Trophoblast cell (in vitro differentiated cells and primary cell): ENCODE measurements around the gene SYNM.

ENCODE experiments used
- DNase-seq, 2 donors: peaks; one replicate each; pipeline ENCODE4 v3.0.0-alpha.2; 2016
- H2AFZ ChIP-seq: 2 replicates; pipeline ENCODE4 v1.6.1; 2013; ENCODE audit warnings: low read length, moderate library complexity, mild to moderate bottlenecking; ENCODE audit not compliant: insufficient read depth, poor library complexity
- H2AK5ac ChIP-seq: 2 replicates; pipeline ENCODE4 v1.6.1; 2013; ENCODE audit warnings: mild to moderate bottlenecking, low read length
- H2BK120ac ChIP-seq: 2 replicates; pipeline ENCODE4 v1.6.1; 2013; ENCODE audit warnings: low read length, mild to moderate bottlenecking, moderate library complexity; ENCODE audit not compliant: insufficient read depth, poor library complexity
- H2BK12ac ChIP-seq: 2 replicates; pipeline ENCODE4 v1.6.1; 2013; ENCODE audit warnings: mild to moderate bottlenecking, low read length, moderate library complexity
- H2BK5ac ChIP-seq: 2 replicates; pipeline ENCODE4 v1.6.1; 2013; ENCODE audit warnings: low read length, low read depth, moderate library complexity, mild to moderate bottlenecking; ENCODE audit not compliant: poor library complexity
- H3K14ac ChIP-seq: 2 replicates; pipeline ENCODE4 v1.6.1; 2013; ENCODE audit warnings: mild to moderate bottlenecking, low read length
- H3K18ac ChIP-seq: 2 replicates; pipeline ENCODE4 v1.6.1; 2013; ENCODE audit warnings: mild to moderate bottlenecking, low read length
- H3K23ac ChIP-seq: 2 replicates; pipeline ENCODE4 v1.6.1; 2013; ENCODE audit warnings: low read length
- H3K27ac ChIP-seq: 2 replicates; pipeline ENCODE4 v1.5.1; 2013; ENCODE audit warnings: low read depth, mild to moderate bottlenecking, inconsistent platforms, low read length, moderate library complexity
- H3K27me3 ChIP-seq: 2 replicates; pipeline ENCODE4 v1.6.1; 2013; ENCODE audit warnings: inconsistent platforms, mild to moderate bottlenecking, low read length, moderate library complexity; ENCODE audit not compliant: insufficient read depth
- H3K36me3 ChIP-seq, 2 experiments: 1 replicate in 1 of 2; 2 replicates in 1 of 2; pipeline ENCODE4 v1.6.1; 2013; ENCODE audit warnings: low read length in 2 of 2, mild to moderate bottlenecking in 2 of 2, moderate library complexity in 1 of 2; ENCODE audit not compliant: insufficient read depth in 2 of 2, control insufficient read depth in 1 of 2
- H3K4ac ChIP-seq: 2 replicates; pipeline ENCODE4 v1.6.1; 2013; ENCODE audit warnings: low read depth, mild to moderate bottlenecking, low read length, moderate library complexity
- H3K4me1 ChIP-seq, 2 experiments: 1 replicate in 1 of 2; 2 replicates in 1 of 2; pipeline ENCODE4 v1.6.1; 2013; ENCODE audit warnings: low read length in 2 of 2, mild to moderate bottlenecking in 2 of 2, moderate library complexity in 1 of 2; ENCODE audit not compliant: insufficient read depth in 2 of 2, control insufficient read depth in 1 of 2
- H3K4me2 ChIP-seq: 2 replicates; pipeline ENCODE4 v1.6.1; 2013; ENCODE audit warnings: inconsistent platforms, mild to moderate bottlenecking, low read length, moderate library complexity
- H3K4me3 ChIP-seq: 2 replicates; pipeline ENCODE4 v1.5.1; 2013; ENCODE audit warnings: mild to moderate bottlenecking, low read depth, low read length, inconsistent platforms
- H3K79me1 ChIP-seq: one replicate; pipeline ENCODE4 v1.6.1; 2013; ENCODE audit warnings: low read length
- H3K79me2 ChIP-seq: 2 replicates; pipeline ENCODE4 v1.6.1; 2013; ENCODE audit warnings: low read length, mild to moderate bottlenecking; ENCODE audit not compliant: control insufficient read depth, insufficient read depth, poor library complexity
- H3K9ac ChIP-seq: 2 replicates; pipeline ENCODE4 v1.6.1; 2013; ENCODE audit warnings: mild to moderate bottlenecking, low read length
- H3K9me3 ChIP-seq: 2 replicates; pipeline ENCODE4 v1.6.1; 2013; ENCODE audit warnings: low read depth, mild to moderate bottlenecking, control low read depth, inconsistent platforms, low read length; ENCODE audit not compliant: insufficient read depth
- H4K12ac ChIP-seq: 2 replicates; pipeline ENCODE4 v1.6.1; 2013; ENCODE audit warnings: low read depth, mild to moderate bottlenecking, low read length, moderate library complexity
- H4K8ac ChIP-seq: 2 replicates; pipeline ENCODE4 v1.6.1; 2013; ENCODE audit warnings: low read depth, mild to moderate bottlenecking, low read length, moderate library complexity
- H4K91ac ChIP-seq: one replicate; pipeline ENCODE4 v1.6.1; 2013; ENCODE audit warnings: low read depth, mild to moderate bottlenecking, low read length, moderate library complexity
- WGBS: extraction: QIAGEN DNeasy Blood & Tissue Kit; methylation state at CpG from one replicate; pipeline ENCODE4 v1.1.7; 2013; ENCODE audit warnings: missing lambda C conversion rate; ENCODE audit not compliant: insufficient read length, insufficient coverage; ENCODE audit errors: extremely low coverage; 5-methylcytosine and 5-hydroxymethylcytosine counted together

Gene SYNM

DNA sequence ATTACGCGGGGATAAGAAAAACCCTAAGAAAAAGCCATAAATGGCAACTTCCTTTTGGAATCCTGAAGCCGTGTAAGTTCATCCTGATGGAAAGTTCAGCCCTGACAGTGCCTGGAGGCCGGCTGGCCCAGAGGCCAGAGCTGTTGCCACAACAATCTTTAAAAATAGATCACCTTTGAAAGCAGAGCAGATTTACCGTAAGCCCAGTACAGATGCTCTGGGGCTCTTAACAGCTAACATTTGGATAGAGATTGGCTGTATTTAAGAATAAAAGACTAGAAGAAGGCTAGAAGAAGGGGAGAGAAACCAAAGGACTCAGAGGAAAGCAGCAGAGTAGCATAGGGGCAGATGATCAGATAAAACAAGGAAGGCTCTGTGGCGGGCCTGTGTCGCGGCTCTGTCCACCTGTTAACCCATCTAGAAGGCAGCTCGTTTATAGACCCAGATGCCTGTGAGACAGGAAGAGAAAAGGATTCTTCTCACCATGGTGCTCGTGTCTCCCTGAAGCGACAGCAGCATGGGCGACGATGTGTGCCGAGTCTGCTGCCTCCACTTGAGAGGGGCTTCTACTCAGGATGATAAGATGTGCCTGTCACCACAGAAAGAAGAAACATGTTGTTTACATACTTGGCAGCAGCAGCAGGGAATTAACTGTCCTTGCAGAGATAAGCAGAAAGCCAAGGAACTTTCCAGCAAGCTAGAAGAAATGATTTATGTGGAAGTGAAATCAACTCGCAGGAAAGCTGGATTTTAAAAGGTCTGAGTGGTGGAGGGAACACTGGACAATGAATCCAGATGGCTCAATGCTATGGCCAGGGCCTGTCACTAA, 69.9 kb downstream of the SYNM start:
- Histone ChIP-seq H2AK5ac (no peak overlapping the region), H3K79me2 (no peaks in the 10 kb centered on the region), H3K9me3 (no peaks in the 10 kb centered on the region), H3K4me1 (peaks cover 3 to 17% of the 10 kb centered on the region in 2 experiments), H4K91ac (no peak overlapping the region), H3K4ac (no peak overlapping the region), H3K9ac (no peak overlapping the region), H3K27ac (no peak overlapping the region), H3K18ac (no peak overlapping the region), H2BK120ac (no peak overlapping the region), H3K4me3 (no peak overlapping the region), H2AFZ (no peak overlapping the region), H3K4me2 (no peak overlapping the region), H2BK12ac (no peak overlapping the region), H4K8ac (no peak overlapping the region), H3K36me3 (peaks cover 9 to 11% of the 10 kb centered on the region in 2 experiments), H3K79me1 (peaks cover 3% of the 10 kb centered on the region), H2BK5ac (no peak overlapping the region), H4K12ac (no peak overlapping the region), H3K27me3 (no peaks in the 10 kb centered on the region), H3K14ac (no peak overlapping the region), H3K23ac (no peak overlapping the region)
- DNase-seq: peak in 1 of 2 donors; percentile 42
- WGBS: no CpG with 5 or more reads among the region's 15 CpGs

DNA sequence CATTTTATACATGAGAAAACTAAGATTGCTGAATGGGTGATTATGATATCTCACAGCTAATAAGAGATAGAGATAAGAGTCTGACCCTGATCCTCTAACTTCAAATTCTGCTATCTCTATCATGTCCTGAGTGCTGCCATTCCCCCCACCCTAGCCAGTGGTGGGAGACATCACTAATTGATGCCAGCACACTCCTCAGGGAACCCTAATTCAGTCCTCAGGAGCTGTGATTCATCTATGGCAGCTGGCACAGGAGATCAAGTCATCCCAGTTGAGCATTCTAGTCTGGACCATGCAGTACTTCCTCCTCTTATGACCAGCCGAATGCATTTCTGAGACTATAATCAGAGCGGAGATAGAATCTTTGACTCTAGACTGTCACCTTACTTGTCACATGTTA, 71.9 kb downstream of the SYNM start:
- H4K8ac ChIP-seq: no peak overlapping the region

DNA sequence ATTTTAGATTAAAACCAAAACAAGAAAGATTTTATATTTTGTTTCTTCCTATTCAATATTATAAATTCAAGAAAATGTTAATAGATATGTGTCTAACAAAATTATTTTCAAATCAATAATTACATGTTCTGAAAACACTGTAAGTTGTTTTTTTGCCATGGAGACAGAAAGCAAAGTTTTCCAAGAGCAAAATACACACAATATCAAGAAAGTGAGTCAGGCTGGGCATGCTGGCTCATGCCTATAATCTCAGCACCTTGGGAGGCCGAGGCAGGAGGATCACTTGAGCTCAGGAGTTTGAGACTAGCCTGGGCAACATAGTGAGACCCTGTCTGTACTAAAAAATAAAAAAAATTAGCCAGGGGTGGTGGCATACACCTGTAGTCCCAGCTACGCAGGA, 72.8 kb downstream of the SYNM start:
- no peak overlapping the region for H3K23ac ChIP-seq
- peak; percentile 15 to 56 for DNase-seq
- H3K14ac ChIP-seq: no peak overlapping the region
- H3K18ac ChIP-seq: no peak overlapping the region
- WGBS: no CpG with 5 or more reads among the region's 2 CpGs
- no peak overlapping the region for H3K9ac ChIP-seq
- H3K4me2 ChIP-seq: no peak overlapping the region
- H4K8ac ChIP-seq: no peak overlapping the region
- no peak overlapping the region for H2AFZ ChIP-seq
- no peak overlapping the region for H3K4ac ChIP-seq
- peaks cover 2 to 4% of the 10 kb centered on the region in 2 experiments for H3K36me3 ChIP-seq
- H3K4me1 ChIP-seq: peaks cover 3 to 21% of the 10 kb centered on the region in 2 experiments
- no peak overlapping the region for H2AK5ac ChIP-seq
- no peak overlapping the region for H2BK120ac ChIP-seq
- H4K91ac ChIP-seq: no peak overlapping the region
- no peaks in the 10 kb centered on the region for H3K27me3 ChIP-seq
- peaks cover 3% of the 10 kb centered on the region for H3K79me1 ChIP-seq
- no peaks in the 10 kb centered on the region for H3K9me3 ChIP-seq
- no peak overlapping the region for H2BK5ac ChIP-seq
- H2BK12ac ChIP-seq: no peak overlapping the region
- H4K12ac ChIP-seq: no peak overlapping the region
- H3K4me3 ChIP-seq: no peak overlapping the region
- H3K27ac ChIP-seq: no peak overlapping the region
- no peaks in the 10 kb centered on the region for H3K79me2 ChIP-seq

More for the DNA sequence above, 71.9 kb downstream of the SYNM start:
- H3K36me3 ChIP-seq: peaks cover 2 to 4% of the 10 kb centered on the region in 2 experiments
- H2AK5ac ChIP-seq: no peak overlapping the region
- no peak overlapping the region for H4K91ac ChIP-seq
- no peak overlapping the region for H3K23ac ChIP-seq
- no peaks in the 10 kb centered on the region for H3K27me3 ChIP-seq
- H3K18ac ChIP-seq: no peak overlapping the region
- H3K14ac ChIP-seq: no peak overlapping the region
- H2BK12ac ChIP-seq: peak overlapping the region; percentile 30
- H3K9me3 ChIP-seq: no peaks in the 10 kb centered on the region
- no peak overlapping the region for H2AFZ ChIP-seq
- H3K79me1 ChIP-seq: peaks cover 3% of the 10 kb centered on the region
- no CpG with 5 or more reads among the region's 2 CpGs for WGBS
- H3K79me2 ChIP-seq: no peaks in the 10 kb centered on the region
- H3K4me1 ChIP-seq: peaks cover 3 to 21% of the 10 kb centered on the region in 2 experiments
- peak in 1 of 2 donors; percentile 46 for DNase-seq
- no peak overlapping the region for H3K27ac ChIP-seq
- no peak overlapping the region for H2BK5ac ChIP-seq
- no peak overlapping the region for H4K12ac ChIP-seq
- no peak overlapping the region for H2BK120ac ChIP-seq
- no peak overlapping the region for H3K9ac ChIP-seq
- no peak overlapping the region for H3K4ac ChIP-seq
- no peak overlapping the region for H3K4me2 ChIP-seq
- no peak overlapping the region for H3K4me3 ChIP-seq

DNA sequence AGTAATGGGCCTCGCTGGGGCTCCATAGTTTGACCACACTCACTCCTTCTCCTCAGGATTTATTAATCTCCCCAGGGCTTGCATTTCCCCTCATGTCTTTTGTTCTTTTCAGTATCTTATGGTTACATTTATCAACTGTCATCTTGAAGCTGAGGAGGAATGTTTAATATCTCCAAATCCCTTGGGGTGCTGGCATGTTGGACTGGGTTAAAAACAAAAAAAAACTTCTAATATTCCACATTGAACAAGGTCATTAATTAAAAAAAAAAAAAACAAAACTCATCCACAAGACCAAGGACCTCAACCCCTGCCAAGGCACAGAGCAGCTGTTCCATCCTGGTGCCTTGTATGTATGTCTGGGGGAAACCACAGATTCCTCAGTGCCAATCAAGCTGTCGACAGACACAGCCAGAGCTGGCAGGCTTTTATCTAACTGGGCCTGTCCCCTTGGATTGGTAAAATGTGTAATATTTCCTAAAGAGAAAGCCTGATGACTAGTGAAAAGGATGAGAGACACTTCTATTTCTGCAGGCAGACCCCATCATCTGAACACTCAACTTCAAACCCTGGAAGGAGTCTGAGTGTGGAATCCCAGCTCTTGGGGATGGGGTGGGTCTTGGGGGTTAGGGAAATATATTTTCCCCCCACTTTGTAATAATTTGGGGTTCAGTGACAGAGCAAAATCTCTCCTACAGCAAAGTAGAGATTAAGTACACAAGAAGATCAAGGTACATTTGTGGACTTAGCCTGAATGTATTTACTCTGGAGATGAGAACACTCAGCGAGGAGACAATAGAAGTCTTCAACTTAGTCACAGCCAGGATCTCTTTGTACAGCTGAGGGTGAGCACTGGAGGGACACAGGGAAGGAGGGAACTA, 75.4 kb downstream of the SYNM start:
- Histone ChIP-seq H2AK5ac (no peak overlapping the region), H3K79me1 (no peaks in the 10 kb centered on the region), H4K12ac (no peak overlapping the region), H3K4me1 (peaks cover 2 to 6% of the 10 kb centered on the region in 2 experiments), H3K9ac (no peak overlapping the region), H3K4me2 (no peak overlapping the region), H3K23ac (no peak overlapping the region), H2AFZ (no peak overlapping the region), H3K36me3 (peaks cover 4 to 7% of the 10 kb centered on the region in 2 experiments), H3K4me3 (no peak overlapping the region), H4K91ac (no peak overlapping the region), H2BK5ac (no peak overlapping the region), H3K18ac (no peak overlapping the region), H2BK12ac (no peak overlapping the region), H3K4ac (no peak overlapping the region), H3K27ac (no peak overlapping the region), H4K8ac (no peak overlapping the region), H2BK120ac (no peak overlapping the region), H3K79me2 (no peaks in the 10 kb centered on the region), H3K14ac (no peak overlapping the region), H3K27me3 (no peaks in the 10 kb centered on the region), H3K9me3 (no peaks in the 10 kb centered on the region)
- DNase-seq: no peak
- no CpG with 5 or more reads among the region's 3 CpGs for WGBS
